ENCODE data around the gene PIP.
"Not testable (repeated sequence)": the region's sequence is repeated elsewhere in the genome, so short reads cannot be mapped to it uniquely, and the experiment has no call there.

PIP gene

DNA sequence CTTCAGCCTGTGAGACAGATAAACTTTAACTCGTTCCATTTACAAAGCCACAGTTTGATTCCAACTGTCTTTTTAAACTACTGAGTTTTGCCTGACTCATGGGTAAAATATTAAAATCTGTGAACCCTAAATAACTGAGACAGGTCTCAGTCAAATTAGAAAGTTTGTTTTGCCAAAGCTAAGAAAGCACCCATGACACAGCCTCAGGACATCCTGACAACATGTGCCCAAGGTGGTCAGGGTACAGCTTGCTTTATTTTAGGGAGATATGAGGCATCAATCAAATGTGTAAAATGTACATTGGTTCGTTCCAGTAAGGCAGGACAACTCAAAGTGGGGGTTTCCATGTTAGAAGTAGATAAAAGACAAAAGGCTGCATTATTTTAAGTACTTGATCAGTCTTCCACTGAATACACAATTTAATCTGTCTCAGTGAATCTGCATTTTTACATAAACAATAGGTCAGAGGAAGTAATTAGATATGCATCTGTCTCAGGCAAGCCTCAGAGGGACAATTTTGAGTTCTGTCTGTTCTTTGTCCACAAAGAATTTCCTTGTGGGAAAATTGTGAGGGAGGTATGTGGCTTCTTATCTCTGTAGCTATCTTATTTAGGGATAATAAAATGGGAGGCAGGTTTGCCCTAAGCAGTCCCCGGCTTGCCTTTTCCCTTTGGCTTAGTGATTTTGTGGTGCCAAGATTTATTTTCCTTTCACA lies 11.0 kb upstream of the PIP start:
- POLR2A ChIA-PET (ENCODE audit: low non-redundant PET), result no interaction called here
- TF ChIP-seq, protein P1, sequence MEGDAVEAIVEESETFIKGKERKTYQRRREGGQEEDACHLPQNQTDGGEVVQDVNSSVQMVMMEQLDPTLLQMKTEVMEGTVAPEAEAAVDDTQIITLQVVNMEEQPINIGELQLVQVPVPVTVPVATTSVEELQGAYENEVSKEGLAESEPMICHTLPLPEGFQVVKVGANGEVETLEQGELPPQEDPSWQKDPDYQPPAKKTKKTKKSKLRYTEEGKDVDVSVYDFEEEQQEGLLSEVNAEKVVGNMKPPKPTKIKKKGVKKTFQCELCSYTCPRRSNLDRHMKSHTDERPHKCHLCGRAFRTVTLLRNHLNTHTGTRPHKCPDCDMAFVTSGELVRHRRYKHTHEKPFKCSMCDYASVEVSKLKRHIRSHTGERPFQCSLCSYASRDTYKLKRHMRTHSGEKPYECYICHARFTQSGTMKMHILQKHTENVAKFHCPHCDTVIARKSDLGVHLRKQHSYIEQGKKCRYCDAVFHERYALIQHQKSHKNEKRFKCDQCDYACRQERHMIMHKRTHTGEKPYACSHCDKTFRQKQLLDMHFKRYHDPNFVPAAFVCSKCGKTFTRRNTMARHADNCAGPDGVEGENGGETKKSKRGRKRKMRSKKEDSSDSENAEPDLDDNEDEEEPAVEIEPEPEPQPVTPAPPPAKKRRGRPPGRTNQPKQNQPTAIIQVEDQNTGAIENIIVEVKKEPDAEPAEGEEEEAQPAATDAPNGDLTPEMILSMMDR (conservative IDR thresholded peaks at IDR 0.05; ENCODE audit: low read depth), result no peak
- CTCF ChIA-PET, result no interaction called here
- no peak for DNase-seq (ENCODE audit: low spot score)
- H3K27ac ChIP-seq, result no peak overlapping the region

DNA sequence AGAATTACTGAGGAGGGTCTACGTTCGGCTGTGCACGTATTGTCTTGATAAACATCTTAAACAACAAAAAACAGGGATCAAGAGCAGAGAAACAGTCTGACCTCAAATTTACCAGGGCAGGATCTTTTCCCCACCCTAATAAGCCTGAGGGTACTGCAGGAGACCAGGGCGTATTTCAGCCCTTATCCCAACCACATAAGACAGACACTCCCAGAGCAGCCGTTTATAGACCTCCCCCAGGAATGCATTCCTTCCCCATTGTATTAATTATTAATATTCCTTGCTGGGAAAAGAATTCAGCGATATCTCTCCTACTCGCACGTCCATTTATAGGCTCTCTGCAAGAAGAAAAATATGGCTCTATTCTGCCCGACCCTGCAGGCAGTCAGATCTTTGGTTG lies 8.6 kb upstream of the PIP start:
- CTCF ChIA-PET, result not testable (repeated sequence)

DNA sequence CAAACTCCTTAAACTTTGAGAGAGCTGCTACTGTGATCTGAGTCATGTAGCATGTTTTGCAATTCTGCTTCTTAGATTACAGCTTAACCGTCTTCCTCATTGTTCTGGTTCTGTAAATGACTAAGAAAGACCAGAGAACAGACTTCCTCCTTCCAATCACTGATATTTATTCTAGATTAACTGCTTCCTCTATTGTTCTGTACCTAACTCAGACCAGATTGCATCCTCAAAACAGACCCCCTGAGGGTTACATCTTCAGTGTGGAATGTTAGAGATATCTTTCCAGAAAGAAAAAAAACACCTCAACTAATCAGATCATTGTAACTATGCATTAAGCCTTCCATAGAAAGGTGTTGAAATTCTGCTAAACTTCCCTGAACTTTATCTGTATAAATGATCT lies 5.7 kb upstream of the PIP start:
- TF ChIP-seq, protein P1 (conservative IDR thresholded peaks at IDR 0.05; ENCODE audit: low read depth), result no peak
- ChIA-PET POLR2A (ENCODE audit: low non-redundant PET) (no interaction called here), CTCF (no interaction called here)
- no peak overlapping the region for H3K27ac ChIP-seq
- DNase-seq (ENCODE audit: low spot score), result no peak

More for the DNA sequence above, 8.6 kb upstream of the PIP start:
- POLR2A ChIA-PET (ENCODE audit: low non-redundant PET); DNase-seq (ENCODE audit: low spot score); H3K27ac ChIP-seq: not testable (repeated sequence)

DNA sequence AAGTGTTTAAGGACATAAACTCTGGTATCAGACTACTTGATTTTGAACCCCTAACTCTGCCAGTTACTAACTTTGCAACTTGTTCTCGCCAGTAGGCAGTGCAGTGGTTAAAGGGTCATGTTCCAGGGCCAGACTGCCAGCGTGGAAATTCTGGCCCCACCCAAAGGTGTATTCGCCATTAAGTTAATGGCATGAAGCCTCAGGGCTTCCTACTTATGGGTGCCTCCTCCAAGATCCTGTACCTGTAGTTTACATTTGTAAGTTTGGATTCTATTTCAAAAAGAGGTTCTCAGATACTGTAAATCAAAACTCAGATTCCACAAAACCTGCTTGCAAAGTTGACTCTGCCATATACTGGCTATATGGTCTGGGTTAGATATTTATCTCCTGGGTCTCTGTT lies 2.8 kb upstream of the PIP start:
- H3K27ac ChIP-seq, result no peak overlapping the region
- DNase-seq (ENCODE audit: low spot score), result no peak
- ChIA-PET POLR2A (ENCODE audit: low non-redundant PET) (no interaction called here), CTCF (no interaction called here)
- TF ChIP-seq, protein P1 (conservative IDR thresholded peaks at IDR 0.05; ENCODE audit: low read depth), result no peak

DNA sequence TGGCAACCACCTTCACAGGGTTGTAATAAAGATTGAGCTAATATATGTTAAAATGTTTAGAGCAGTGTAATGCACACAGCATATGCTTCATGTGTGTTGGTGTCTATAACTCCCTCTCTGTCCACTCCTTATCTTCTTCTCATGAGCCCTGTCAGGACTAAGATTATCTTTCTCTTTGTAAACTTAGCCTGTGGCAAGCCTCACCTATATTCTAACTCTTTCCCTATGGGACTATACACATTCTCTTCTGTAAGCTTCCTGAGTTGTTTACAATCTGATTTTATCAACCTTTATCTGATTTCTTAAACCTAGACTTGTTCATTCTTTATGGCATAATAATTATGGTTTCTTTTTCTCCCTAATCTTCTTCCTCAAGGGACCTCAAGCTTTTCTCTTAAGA lies 2.4 kb upstream of the PIP start:
- DNase-seq (ENCODE audit: low spot score), result no peak
- ChIA-PET CTCF (no interaction called here), POLR2A (ENCODE audit: low non-redundant PET) (no interaction called here)
- TF ChIP-seq, protein P1 (conservative IDR thresholded peaks at IDR 0.05; ENCODE audit: low read depth), result no peak
- no peak overlapping the region for H3K27ac ChIP-seq

DNA sequence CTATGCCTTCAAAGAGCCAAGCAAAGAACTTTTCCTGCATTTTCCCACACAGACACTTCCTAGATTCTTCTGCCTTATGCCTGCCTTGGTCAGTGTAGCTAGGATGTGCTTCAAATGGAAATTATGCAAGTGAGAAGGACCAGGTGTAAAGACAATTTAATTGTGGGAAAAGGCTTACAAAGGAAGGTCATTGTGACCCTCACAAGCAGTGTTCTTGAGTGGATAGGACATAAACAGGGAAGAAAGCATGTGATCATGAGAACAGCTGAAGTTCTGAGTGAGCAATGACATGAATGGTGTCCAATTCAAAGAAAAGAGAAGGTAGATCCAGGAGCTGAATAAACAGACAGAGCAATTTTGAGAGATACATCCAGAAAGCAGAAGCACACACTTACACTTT lies 1.3 kb upstream of the PIP start:
- TF ChIP-seq, protein P1 (conservative IDR thresholded peaks at IDR 0.05; ENCODE audit: low read depth), result no peak
- DNase-seq (ENCODE audit: low spot score), result no peak
- CTCF ChIA-PET, result no interaction called here
- POLR2A ChIA-PET (ENCODE audit: low non-redundant PET), result no interaction called here
- no peak overlapping the region for H3K27ac ChIP-seq

DNA sequence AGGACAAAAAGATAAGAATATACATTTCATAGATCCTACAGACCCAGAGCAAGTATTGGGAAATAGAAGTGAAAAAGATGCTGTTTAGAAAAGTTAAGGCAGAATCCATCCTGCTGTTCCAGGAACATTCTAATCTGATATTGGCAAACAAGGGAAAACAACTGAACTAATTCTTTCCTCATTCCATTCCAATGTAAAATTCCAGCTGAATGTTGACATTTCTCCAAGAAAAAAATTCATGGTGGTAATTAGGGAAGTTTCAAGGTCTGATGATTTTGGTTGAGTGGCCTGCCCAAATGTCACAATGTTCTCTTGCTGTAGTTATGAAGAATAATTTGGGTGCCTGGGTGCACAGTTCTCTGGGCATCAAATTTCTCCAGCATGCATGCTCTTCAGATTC lies 15.2 kb downstream of the PIP start:
- POLR2A ChIA-PET (ENCODE audit: low non-redundant PET), result no interaction called here
- H3K27ac ChIP-seq, result no peak overlapping the region
- CTCF ChIA-PET, result no interaction called here
- no peak for DNase-seq (ENCODE audit: low spot score)
- TF ChIP-seq, protein P1 (conservative IDR thresholded peaks at IDR 0.05; ENCODE audit: low read depth), result no peak

Data from RWPE1 (cell line).